HG03354 (cell line): ENCODE measurements around the gene HMGB4.

ENCODE experiments used
- ATAC-seq: cut with Tn5 transposase; IDR thresholded peaks from one replicate; pipeline ENCODE4 v1.9.1; 2021; ENCODE audit warnings: mild to moderate bottlenecking; ENCODE audit not compliant: unreplicated experiment, poor library complexity, severe bottlenecking

HMGB4 gene

GRCh38 chr1:33893147-33893830 is 29.4 kb downstream of the HMGB4 start:
- ATAC-seq: no peak

- no peak for ATAC-seq
Measured at GRCh38 chr1:33895396-33895795, 31.5 kb downstream of the HMGB4 start.

DNA sequence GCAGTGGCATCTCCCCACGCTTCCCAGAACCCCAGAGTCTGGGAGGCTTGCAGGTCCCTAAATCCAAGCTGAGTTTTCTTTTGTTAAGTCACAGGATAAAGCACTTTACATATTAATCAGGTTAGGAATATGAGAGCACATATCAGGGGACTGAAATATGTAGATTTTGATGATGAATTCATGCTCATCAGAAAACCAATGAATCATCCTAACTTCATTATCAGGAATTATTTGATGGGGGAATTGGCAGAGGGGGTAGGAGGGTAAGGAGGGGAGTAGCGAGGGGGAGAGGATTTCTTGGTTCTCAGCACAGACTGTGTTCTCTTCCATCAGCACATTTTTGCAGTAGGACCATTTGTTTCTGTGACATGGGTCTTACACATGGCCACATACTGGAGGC is 32.1 kb downstream of the HMGB4 start:
- no peak for ATAC-seq

DNA sequence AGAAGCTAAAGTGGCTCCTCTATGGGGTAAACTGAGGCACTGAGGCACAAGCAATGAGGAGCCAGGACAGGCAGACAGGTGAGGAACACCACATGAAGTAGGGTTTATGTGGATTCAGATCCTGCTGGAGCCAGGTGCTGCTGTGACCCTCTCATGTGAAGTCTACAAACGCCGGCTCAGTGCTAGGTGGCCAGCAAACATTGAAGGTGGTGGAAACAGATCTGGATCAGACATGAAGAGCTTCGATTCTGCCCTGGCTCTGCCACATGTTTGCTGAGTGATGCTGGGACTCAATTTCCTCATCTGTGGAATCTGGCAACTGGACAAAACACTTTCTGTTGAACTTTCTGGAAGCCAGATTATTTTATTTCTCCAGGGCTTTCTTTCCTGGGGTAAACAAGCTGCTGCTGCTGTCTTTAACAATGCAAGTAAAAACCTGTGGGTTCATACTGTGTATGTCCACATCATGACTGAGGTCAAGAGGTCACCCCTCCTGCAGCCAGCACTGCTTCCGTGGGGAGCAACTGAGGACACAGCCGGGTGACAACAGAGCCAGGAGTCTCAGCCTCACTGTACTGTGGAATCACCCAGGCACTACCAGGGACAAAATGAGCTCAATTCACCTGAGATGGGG is 33.3 kb downstream of the HMGB4 start:
- ATAC-seq: no peak

- no peak for ATAC-seq
Measured at GRCh38 chr1:33898406-33898805, 34.5 kb downstream of the HMGB4 start.

DNA sequence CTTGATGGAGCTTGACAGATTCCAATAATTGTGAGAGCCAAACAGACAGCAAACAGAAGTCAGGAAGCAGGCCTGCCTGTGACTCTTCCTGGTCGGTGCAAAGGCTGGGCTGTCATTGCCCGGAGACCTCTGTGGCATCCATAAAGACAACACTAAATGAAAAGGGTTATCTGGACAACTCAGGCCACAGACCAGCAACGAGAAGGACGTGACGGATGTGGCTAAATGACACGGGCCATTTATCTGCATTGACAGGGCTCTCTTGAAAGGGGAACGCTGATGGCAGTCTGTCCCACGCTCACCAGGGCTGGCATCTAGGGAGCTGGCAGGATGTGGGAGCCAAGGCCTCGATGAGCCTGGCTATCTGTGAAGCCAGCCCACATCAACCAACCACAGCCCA is 35.0 kb downstream of the HMGB4 start:
- ATAC-seq: no peak

DNA sequence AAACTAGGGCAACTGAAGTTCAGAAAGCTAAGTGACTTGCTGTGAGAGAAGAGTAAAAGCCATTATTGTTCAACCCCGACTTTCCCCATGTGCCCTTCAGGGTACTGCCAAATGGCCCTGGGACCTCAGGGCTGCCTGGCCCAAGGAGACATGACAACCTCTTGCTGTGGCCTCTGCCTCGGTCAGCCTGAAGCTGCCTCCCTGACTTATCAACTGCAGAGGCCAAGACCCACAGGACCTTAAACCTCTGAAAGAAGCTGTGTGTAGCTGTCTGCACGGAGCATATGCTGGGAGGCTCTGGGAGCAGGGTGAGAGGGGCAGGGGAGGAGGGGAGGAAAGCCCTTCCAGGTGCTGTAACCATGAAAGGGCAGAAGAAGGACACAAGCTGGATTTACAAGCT is 35.9 kb downstream of the HMGB4 start:
- no peak for ATAC-seq

GRCh38 chr1:33902486-33903209 is 38.8 kb downstream of the HMGB4 start:
- peak; percentile 93 for ATAC-seq

DNA sequence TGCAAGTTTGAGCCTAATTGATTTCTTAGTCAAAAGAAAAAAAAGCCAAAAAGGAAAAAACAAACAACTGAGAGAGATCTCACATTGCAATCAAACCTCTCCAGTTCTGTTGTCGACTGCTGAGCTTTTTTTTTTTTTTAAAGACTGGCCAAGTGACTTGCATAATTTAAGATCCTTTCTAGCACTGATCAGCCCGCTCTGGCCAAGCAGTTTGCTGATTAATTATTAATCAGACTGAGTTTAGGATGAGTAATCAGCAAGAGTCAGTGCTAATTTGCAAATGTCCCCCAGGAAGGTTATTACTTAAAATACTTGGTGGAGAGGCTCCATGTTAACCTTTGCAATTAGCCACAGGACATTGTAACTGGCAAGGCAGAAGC is 39.3 kb downstream of the HMGB4 start:
- peak; percentile 80 for ATAC-seq

GRCh38 chr1:33905241-33905640 is 41.4 kb downstream of the HMGB4 start:
- ATAC-seq: no peak

- ATAC-seq: no peak
Measured at GRCh38 chr1:33906156-33906555, 42.3 kb downstream of the HMGB4 start.

DNA sequence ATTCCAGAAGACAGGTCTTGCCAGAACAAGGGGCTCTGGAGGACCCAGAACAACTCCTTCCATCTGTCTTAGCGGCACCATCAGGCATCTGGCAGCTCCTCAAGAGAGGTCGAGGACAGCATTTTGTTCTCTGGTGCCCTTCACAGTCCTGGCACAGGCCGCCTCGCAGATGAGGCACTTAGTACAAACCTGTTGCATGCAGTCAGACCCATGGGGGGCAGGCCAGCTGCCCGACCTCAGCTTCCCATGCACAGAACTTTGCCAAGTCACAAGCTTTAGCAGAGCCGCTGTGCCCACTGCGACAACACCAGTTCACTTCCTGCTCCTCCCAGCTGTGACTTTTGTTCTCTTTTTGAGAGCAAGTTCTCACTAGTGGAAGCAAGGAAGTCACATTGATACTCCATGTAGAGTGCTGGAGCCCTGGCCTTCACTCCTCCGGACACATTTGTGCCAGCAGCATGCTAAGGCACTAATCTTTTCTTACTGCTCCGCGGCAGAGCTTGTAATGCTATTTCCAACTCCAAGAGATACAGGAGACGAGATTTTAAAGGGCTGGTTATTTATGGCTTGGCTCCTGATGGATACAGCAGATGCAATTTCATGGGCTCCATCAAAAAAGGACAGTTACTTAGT is 44.6 kb downstream of the HMGB4 start:
- no peak for ATAC-seq
